ENCODE measurements around the gene TEK. TPM values are rescaled to one million over a fixed set of nuclear protein-coding genes. Genes with fewer than 3 reads are reported as not detected.
A peak's percentile ranks its signal among the peaks of the same experiment; 100 is the strongest.

TEK gene
- total RNA-seq, 1 experiment from 2014 or later, result 0.07 TPM

DNA sequence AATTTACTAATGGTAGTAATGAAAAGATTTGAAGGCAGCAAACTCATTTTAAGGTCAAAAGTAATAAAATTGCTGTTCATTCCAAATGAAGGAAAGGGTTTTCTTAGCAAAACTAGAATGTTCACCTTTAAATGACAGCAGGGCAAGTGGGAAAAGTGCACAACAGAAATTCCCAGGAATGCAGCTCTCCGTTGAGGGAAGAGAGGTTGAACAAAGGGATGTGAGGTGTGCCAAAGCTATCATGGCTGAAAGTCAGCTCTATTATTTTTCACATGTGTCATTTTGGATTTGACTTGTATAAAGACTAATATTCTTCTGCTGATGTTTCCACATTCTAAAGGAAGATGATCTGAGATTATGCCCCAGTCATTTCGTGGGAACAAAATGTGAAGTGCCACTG lies 51.6 kb downstream of the TEK start:
- Histone ChIP-seq H3K79me2 (ENCODE audit: low read length) (no peaks in the 10 kb centered on the region), H3K27ac (ENCODE audit: low read length) (no peak overlapping the region), H3F3A (ENCODE audit: low read length, unreplicated experiment) (no peaks in the 10 kb centered on the region), H3K36me3 (ENCODE audit: low read depth, low read length) (no peaks in the 10 kb centered on the region), H3K9ac (ENCODE audit: low read length) (no peak overlapping the region), H4K20me1 (ENCODE audit: low read length) (no peaks in the 10 kb centered on the region), H3K4me1 (ENCODE audit: insufficient read depth, low read length) (no peaks in the 10 kb centered on the region), H3K4me3 (ENCODE audit: low read length) (no peak overlapping the region), H3K9me2 (replicated peaks; ENCODE audit: low read length) (no peaks in the 10 kb centered on the region), H3K4me2 (ENCODE audit: low read length) (no peak overlapping the region), H3K27me3 (ENCODE audit: low read length) (no peaks in the 10 kb centered on the region), H3K9me3 (ENCODE audit: low read length) (no peaks in the 10 kb centered on the region), H2AFZ (ENCODE audit: low read length) (no peak overlapping the region)
- BruUV-seq (replicated peaks), result no TSS peak
- intact Hi-C loops (cut with micrococcal nuclease), result no loop called here
- DNase-seq (no peak), ATAC-seq (no peak)
- TF ChIP-seq EZH2 (IDR thresholded peaks at IDR 0.05; ENCODE audit: low read length, unreplicated experiment) (no peak), EZH2phosphoT487 (IDR thresholded peaks at IDR 0.05; ENCODE audit: borderline replicate concordance, low read length) (no peak)
- TF ChIP-seq, protein P1, sequence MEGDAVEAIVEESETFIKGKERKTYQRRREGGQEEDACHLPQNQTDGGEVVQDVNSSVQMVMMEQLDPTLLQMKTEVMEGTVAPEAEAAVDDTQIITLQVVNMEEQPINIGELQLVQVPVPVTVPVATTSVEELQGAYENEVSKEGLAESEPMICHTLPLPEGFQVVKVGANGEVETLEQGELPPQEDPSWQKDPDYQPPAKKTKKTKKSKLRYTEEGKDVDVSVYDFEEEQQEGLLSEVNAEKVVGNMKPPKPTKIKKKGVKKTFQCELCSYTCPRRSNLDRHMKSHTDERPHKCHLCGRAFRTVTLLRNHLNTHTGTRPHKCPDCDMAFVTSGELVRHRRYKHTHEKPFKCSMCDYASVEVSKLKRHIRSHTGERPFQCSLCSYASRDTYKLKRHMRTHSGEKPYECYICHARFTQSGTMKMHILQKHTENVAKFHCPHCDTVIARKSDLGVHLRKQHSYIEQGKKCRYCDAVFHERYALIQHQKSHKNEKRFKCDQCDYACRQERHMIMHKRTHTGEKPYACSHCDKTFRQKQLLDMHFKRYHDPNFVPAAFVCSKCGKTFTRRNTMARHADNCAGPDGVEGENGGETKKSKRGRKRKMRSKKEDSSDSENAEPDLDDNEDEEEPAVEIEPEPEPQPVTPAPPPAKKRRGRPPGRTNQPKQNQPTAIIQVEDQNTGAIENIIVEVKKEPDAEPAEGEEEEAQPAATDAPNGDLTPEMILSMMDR (conservative IDR thresholded peaks at IDR 0.05; ENCODE audit: low read depth, low read length), result no peak
- CTCF ChIA-PET, result no interaction called here
- POLR2A ChIA-PET (ENCODE audit: unreplicated experiment), result no interaction called here

- Histone ChIP-seq H2AFZ (ENCODE audit: low read length) (no peak overlapping the region), H3K4me3 (ENCODE audit: low read length) (no peak overlapping the region), H3K9ac (ENCODE audit: low read length) (no peak overlapping the region), H3K27ac (ENCODE audit: low read length) (no peak overlapping the region), H3K4me2 (ENCODE audit: low read length) (no peak overlapping the region), H3K36me3 (ENCODE audit: low read depth, low read length) (no peaks in the 10 kb centered on the region), H3F3A (ENCODE audit: low read length, unreplicated experiment) (no peaks in the 10 kb centered on the region), H3K27me3 (ENCODE audit: low read length) (no peaks in the 10 kb centered on the region), H3K9me2 (replicated peaks; ENCODE audit: low read length) (no peaks in the 10 kb centered on the region), H3K79me2 (ENCODE audit: low read length) (no peaks in the 10 kb centered on the region), H3K9me3 (ENCODE audit: low read length) (no peaks in the 10 kb centered on the region), H4K20me1 (ENCODE audit: low read length) (no peaks in the 10 kb centered on the region), H3K4me1 (ENCODE audit: insufficient read depth, low read length) (no peaks in the 10 kb centered on the region)
- intact Hi-C loops (cut with micrococcal nuclease), result no loop called here
- CTCF ChIA-PET, result no interaction called here
- TF ChIP-seq EZH2phosphoT487 (IDR thresholded peaks at IDR 0.05; ENCODE audit: borderline replicate concordance, low read length), result no peak
- TF ChIP-seq, protein P1 (conservative IDR thresholded peaks at IDR 0.05; ENCODE audit: low read depth, low read length), result no peak
- no peak for TF ChIP-seq EZH2 (IDR thresholded peaks at IDR 0.05; ENCODE audit: low read length, unreplicated experiment)
- POLR2A ChIA-PET (ENCODE audit: unreplicated experiment), result no interaction called here
- DNase-seq, result no peak
- no peak for ATAC-seq
- BruUV-seq (replicated peaks), result no TSS peak
Observed at GRCh38 chr9:27162045-27162444, 53.0 kb downstream of the TEK start.

- intact Hi-C loops (cut with micrococcal nuclease), result no loop called here
- TF ChIP-seq EZH2 (IDR thresholded peaks at IDR 0.05; ENCODE audit: low read length, unreplicated experiment) (no peak), EZH2phosphoT487 (IDR thresholded peaks at IDR 0.05; ENCODE audit: borderline replicate concordance, low read length) (no peak)
- TF ChIP-seq, protein P1 (conservative IDR thresholded peaks at IDR 0.05; ENCODE audit: low read depth, low read length), result no peak
- POLR2A ChIA-PET (ENCODE audit: unreplicated experiment), result no interaction called here
- Histone ChIP-seq H4K20me1 (ENCODE audit: low read length) (no peaks in the 10 kb centered on the region), H3K9me2 (replicated peaks; ENCODE audit: low read length) (no peaks in the 10 kb centered on the region), H3K79me2 (ENCODE audit: low read length) (no peaks in the 10 kb centered on the region), H3K27me3 (ENCODE audit: low read length) (no peaks in the 10 kb centered on the region), H3K4me3 (ENCODE audit: low read length) (no peak overlapping the region), H3K4me1 (ENCODE audit: insufficient read depth, low read length) (no peaks in the 10 kb centered on the region), H2AFZ (ENCODE audit: low read length) (0 out of 2 replicates have a peak overlapping the region, but pooled peaks have one; percentile 10), H3K9ac (ENCODE audit: low read length) (no peak overlapping the region), H3K4me2 (ENCODE audit: low read length) (no peak overlapping the region), H3K27ac (ENCODE audit: low read length) (no peak overlapping the region), H3K36me3 (ENCODE audit: low read depth, low read length) (no peaks in the 10 kb centered on the region), H3F3A (ENCODE audit: low read length, unreplicated experiment) (no peaks in the 10 kb centered on the region), H3K9me3 (ENCODE audit: low read length) (no peaks in the 10 kb centered on the region)
- BruUV-seq (replicated peaks), result no TSS peak
- ATAC-seq (no peak), DNase-seq (no peak)
- CTCF ChIA-PET, result no interaction called here
Observed at GRCh38 chr9:27165068-27165467, 56.0 kb downstream of the TEK start.

Data from PC-3 (cell line).